HUDEP-2 (cell line): ENCODE results near the gene GALNT13.

ENCODE experiments used
- DNase-seq, 76 experiments: peaks; one replicate each; lab custom pipeline; 2025; ENCODE audit not compliant: unreplicated experiment in 76 of 76; lab: John Stamatoyannopoulos, UW

The GALNT13 gene

DNA sequence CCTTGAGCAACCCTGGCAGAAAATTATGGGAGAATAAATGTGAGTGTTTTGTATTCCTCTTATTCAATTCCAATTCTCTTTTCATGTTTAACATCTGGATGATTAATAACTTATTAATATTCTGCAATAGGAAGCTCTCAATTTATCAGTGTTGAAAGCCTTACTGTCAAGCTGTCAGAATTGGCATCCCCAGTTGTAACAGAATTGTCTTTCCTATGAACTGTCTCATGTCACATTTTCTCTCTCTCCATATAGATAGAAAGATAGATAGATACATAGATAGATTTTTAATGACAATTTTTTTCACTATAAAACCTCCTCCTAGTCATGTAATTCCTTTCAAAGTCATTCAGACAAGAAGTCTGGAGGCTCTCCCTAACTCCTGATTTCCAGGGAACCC is 331.5 kb downstream of the GALNT13 start:
- DNase-seq, result no peak

DNA sequence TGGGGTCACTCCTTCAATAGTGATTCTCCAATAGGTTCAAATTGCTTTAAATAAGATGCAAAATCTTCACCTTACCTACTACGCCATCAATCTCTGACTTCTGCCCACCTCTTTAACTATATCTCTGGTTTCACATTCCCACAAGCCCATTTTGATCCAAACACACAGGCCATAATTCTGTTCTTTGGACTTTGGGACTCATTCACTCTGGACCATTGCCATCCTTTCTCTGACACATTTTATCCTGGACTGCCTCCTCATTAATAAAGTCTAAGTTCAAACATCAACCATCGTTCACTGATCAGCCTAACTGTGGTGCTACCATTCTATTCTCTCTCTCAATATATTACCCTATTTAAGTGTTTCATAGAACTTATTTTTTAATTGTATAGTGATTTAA is 332.2 kb downstream of the GALNT13 start:
- no peak for DNase-seq

- no peak for DNase-seq
Observed at GRCh38 chr2:154207288-154208047, 335.7 kb downstream of the GALNT13 start.

DNA sequence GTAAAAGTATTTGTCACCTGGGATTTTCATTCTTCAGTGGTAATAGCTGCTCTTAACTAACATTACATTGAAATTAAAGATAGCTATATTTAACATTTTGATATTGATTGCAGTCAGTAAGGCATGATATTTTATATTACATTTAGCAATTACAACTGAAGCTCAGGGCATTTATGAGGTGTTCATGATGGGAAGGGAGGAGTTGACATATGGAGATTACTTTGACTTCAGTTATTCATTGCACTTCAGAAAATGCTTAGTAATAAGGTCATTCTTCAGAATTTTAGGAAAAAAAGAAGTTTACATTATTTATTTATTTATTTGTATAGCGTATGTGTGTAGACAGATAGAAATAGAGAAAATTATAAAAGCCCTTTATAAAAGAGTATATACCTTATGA is 352.0 kb downstream of the GALNT13 start:
- no peak for DNase-seq

- DNase-seq, result no peak
Observed at GRCh38 chr2:154226931-154227330, 355.2 kb downstream of the GALNT13 start.

GRCh38 chr2:154228566-154229280 is 357.0 kb downstream of the GALNT13 start:
- DNase-seq, result no peak

DNA sequence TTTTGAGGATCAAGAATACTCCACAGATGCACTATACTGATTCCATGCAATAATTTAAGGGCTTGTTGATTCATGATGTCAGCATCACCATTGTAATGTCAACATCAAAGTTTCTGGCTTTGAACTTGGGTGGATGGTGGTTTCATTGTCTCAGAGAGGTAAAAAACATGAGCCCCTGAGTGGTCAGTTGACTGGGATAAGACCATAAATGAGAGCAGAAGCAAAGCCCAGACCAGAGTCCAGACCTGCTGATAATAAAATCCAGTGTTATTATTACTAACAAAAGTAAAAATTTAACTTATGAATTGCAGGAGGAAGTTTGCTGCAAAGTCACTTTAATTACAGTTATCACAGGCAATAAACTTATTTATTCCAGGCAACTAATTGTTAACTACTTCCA is 358.2 kb downstream of the GALNT13 start:
- no peak for DNase-seq

DNA sequence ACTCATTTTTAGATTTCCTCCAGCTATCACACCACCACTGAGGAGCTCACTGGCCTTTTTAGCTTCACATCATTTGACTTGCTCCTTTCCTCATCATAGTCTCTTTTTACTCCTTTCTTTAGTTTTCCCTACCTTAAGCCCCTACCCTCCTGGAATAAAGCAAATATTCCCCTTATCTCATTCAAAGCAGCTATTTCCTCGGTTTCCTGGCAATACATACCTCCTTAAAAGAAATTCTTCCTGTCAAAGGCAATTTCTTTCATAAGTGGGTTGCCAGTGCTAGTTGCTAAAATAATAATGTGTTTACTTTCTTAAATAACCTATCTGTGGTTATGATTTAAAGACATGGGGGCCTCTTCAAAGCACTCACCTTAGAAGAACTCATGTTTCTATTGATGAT is 359.3 kb downstream of the GALNT13 start:
- no peak for DNase-seq

GRCh38 chr2:154233231-154233630 is 361.5 kb downstream of the GALNT13 start:
- DNase-seq, result no peak

DNA sequence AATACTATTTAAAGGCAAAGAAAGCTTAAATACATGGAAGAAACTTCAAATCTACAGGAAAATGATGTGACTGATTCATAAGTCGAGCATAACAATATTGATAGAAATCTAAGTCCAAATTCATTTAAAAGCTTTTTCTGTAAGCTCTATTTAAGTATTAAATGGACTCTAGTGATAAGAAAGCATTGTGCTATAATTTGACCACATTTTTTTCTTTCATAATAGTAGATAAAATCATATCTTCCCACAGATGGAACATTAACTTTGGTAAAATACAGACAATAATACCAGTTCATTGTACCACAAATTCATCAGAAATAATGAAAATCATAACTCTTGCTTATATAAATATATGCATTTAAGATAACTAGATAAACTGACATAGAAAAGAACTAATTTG is 366.5 kb downstream of the GALNT13 start:
- no peak for DNase-seq

DNA sequence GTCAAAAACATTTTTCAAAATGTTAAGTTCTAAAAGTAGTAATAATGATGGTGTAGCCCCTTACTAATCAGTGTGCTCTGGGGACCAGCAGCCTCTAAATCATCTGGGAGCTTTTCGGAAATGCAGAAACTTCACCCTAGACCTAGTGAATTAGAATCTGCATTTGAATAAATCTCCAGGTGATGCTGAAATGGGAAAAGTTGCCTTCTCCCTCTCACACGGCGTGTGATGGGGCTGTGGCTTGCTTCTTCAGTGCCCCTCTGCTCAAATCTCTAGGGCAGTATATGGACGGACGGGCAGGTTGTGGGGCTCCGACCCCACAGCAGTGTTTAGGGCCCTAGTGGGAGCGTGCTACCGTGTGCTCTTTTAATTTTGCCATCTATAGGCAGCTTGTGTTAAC is 368.6 kb downstream of the GALNT13 start:
- DNase-seq, result no peak

GRCh38 chr2:154240921-154241379 is 369.2 kb downstream of the GALNT13 start:
- DNase-seq, result no peak

- no peak for DNase-seq
Observed at GRCh38 chr2:154242687-154243086, 371.0 kb downstream of the GALNT13 start.

DNA sequence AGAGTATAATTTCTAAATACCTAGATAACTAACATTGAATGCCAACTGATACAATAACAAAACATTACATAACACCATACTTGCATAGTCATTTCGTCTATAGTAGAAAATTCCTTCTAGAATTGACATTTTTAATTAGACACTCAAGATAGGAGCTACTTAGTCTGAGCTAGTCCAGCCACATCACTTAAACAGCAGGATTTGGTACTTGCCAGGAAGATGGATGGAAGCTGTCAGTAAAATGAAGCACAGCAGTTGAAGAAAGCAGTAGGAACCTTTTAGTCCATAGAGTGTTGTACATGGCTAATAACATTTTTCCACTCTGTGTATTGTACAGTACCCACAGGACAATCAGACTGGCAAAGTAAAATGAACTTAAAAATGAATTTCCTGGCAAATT is 372.0 kb downstream of the GALNT13 start:
- no peak for DNase-seq

DNA sequence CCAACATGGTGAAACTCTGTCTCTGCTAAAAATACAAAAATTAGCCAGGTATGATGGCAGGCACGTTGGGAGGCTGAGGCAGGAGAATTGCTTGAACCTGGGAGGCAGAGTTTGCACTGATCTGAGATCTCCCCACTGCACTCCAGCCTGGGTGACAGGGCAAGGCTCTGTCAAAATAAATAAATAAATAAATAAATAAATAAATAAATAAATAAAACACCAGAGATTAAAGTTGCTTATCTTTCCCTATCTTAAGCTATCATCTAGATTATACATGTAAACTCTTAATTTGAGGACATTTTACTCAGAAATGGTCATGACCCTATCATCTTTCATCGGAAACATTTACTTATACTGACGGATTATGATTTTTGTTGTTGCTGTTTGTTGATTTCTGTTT is 373.2 kb downstream of the GALNT13 start:
- DNase-seq, result no peak

DNA sequence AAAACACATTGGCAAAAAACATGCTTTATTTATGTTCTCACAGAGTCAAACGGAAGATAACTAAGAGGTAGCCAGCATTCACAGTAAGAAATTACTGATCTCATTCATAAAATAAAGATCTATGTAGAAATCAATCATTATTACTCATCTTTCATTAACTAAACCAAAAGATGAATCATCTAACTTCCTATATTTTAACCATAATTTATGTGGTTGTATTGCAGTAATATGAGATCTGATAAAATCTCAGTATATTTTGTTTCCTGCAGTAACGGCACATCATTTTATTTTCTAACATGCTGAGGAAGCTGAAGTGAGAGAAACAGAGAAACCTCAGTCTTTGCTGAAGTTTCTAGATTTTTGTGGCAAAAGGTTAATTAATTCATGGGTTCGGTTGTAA is 375.8 kb downstream of the GALNT13 start:
- DNase-seq, result no peak

GRCh38 chr2:154256136-154256535 is 384.4 kb downstream of the GALNT13 start:
- no peak for DNase-seq

DNA sequence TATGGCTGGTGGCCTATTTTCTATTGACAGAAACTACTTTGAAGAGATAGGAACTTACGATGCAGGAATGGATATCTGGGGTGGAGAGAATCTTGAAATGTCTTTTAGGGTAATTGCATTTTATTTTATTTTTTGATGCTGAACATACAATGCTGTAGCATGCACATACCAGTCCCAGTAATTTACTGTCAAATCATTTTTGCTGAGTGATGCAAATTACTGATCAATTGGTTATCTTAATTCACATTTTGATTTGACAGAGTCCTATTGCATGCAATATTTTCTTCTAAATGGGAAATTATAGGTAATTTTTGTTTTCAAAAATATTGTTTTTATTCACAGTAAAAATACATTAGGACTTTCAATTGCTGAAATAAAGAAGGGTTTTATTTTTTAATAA is 387.3 kb downstream of the GALNT13 start:
- no peak for DNase-seq

GRCh38 chr2:154261473-154262027 is 389.8 kb downstream of the GALNT13 start:
- DNase-seq, result no peak

- DNase-seq, result no peak
Observed at GRCh38 chr2:154263206-154263605, 391.5 kb downstream of the GALNT13 start.

GRCh38 chr2:154264024-154264423 is 392.3 kb downstream of the GALNT13 start:
- DNase-seq, result no peak

DNA sequence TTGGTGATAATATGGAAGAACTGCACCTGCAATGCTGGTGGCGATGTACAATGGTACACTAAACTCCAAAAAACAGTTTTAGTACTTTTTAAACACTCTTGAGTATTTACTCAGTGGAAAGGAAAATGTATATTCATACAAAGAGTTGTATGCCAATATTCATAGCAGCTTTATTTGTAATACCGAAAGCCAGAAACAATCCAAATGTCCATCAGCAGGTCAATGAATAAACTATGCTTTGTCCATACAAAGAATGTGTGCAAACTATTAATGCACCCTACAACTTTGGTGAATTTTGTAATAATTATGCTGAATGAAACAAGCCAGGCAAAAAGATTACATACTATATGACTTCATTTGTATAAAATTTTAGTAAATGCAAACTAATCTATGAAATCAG is 396.3 kb downstream of the GALNT13 start:
- DNase-seq, result no peak
